ENCODE data around the gene AIFM3. TPM values are rescaled to one million over a fixed set of nuclear protein-coding genes. Genes with fewer than 3 reads are reported as not detected.

AIFM3 gene
- total and polyA plus RNA-seq, 2 of the 13 experiments (the other 11 are each of a cell fraction or from before 2014, with no cell fraction given), result 9.0 to 15.3 TPM

DNA sequence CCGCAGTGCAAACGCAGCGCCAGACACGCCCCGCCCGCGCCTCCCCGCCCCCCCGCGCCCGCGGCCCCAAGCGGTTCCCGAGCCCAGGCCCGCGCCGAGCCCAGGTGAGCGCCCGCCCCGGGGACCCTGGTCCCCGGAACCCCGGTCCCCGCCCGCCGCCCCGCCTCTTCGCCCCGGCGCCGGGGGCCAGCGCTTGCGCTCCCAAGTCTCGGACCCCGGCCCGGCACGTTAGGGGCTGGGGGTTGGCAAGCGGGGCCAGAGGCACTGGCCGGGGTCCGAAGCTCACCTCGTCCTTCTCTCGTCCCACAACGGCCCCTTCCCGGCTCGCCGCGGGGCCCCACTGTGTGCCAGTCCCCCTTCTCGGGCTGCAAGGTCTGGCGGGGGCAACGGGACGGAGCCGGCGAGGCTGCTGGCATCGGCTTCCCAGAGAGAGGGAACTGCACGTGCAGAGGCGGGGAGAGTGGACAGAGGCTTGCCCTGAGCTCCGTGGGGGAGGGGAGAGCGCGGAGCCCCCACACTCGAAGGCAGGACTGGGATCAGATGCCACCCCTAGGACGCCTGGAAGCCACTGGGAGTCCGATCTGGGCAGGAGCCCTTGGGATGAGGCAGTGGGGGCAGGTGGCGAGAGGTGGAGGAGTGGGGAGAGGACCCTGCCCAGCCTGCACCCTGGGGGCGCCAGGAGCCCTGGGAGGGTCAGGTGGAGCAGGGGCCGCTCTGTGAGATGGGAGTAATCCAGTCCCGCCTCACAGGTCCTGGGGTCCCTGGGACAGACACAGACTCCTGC, 1.8 kb upstream of the AIFM3 start (continued):
- TF ChIP-seq CTCF (CRISPR knock-in tag; IDR thresholded peaks at IDR 0.05), result 0 out of 2 replicates have a peak, but pooled peaks have one; percentile 2
- TF ChIP-seq ZNF281 (CRISPR knock-in tag; IDR thresholded peaks at IDR 0.05; ENCODE audit: borderline replicate concordance), result peak; percentile 87
- 0 out of 2 replicates have a peak, but pooled peaks have one; percentile 39 for TF ChIP-seq ARID2 (CRISPR knock-in tag; IDR thresholded peaks at IDR 0.05; ENCODE audit: borderline replicate concordance)
- no peak for TF ChIP-seq PAWR (CRISPR knock-in tag; IDR thresholded peaks at IDR 0.05; ENCODE audit: borderline replicate concordance)
- peak; percentile 50; the same call in 1 of the 2 replicates for TF ChIP-seq ATF7-NPFF (CRISPR knock-in tag; IDR thresholded peaks at IDR 0.05; ENCODE audit: low read depth)
- 0 out of 2 replicates have a peak, but pooled peaks have one; percentile 41 for TF ChIP-seq KDM3A (CRISPR knock-in tag; IDR thresholded peaks at IDR 0.05; ENCODE audit: low read depth)
- 0 out of 2 replicates have a peak, but pooled peaks have one; percentile 29 for TF ChIP-seq TBX2 (CRISPR knock-in tag; IDR thresholded peaks at IDR 0.05; ENCODE audit: borderline replicate concordance)
- 0 out of 2 replicates have a peak, but pooled peaks have one; percentile 44 for TF ChIP-seq KAT7 (CRISPR knock-in tag; IDR thresholded peaks at IDR 0.05; ENCODE audit: borderline replicate concordance)
- no peak for TF ChIP-seq AHDC1 (CRISPR knock-in tag; IDR thresholded peaks at IDR 0.05; ENCODE audit: borderline replicate concordance)
- 0 out of 2 replicates have a peak, but pooled peaks have one; percentile 2 for TF ChIP-seq ZNF296 (CRISPR knock-in tag; conservative IDR thresholded peaks at IDR 0.05)
- TF ChIP-seq BATF2 (CRISPR knock-in tag; IDR thresholded peaks at IDR 0.05), result 0 out of 2 replicates have a peak, but pooled peaks have one; percentile 62
- peak; percentile 39; the same call in 1 of the 2 replicates for TF ChIP-seq ZNF782 (CRISPR knock-in tag; IDR thresholded peaks at IDR 0.05; ENCODE audit: borderline replicate concordance)
- peak; percentile 19 for TF ChIP-seq POLR2G (IDR thresholded peaks at IDR 0.05; ENCODE audit: low read depth, low read length)
- TF ChIP-seq ZNF792 (CRISPR knock-in tag; IDR thresholded peaks at IDR 0.05), result no peak
- TF ChIP-seq DBP (CRISPR knock-in tag; IDR thresholded peaks at IDR 0.05; ENCODE audit: not compliant biosample characterization), result no peak
